MM.1S (cell line): Measurements from ENCODE around the gene CLDN11.

ENCODE experiments used
- DNase-seq: peaks from one replicate; pipeline ENCODE4 v3.0.0-alpha.2; 2015
- H2AFZ ChIP-seq: fragments of 300-600 bp; sonication (generic); 2 replicates; pipeline ENCODE4 v1.6.0; 2016; ENCODE audit warnings: antibody characterized with exemption, low read length
- H3F3A ChIP-seq: fragments of 300-600 bp; sonication (generic); 2 replicates; pipeline ENCODE4 v1.6.1; 2016; ENCODE audit warnings: mild to moderate bottlenecking, antibody characterized with exemption, low read length, moderate library complexity, mixed read lengths; ENCODE audit not compliant: insufficient read depth
- H3K27ac ChIP-seq: fragments of 300-600 bp; sonication (generic); 2 replicates; pipeline ENCODE4 v1.5.1; 2016; ENCODE audit warnings: mild to moderate bottlenecking, low read length
- H3K27me3 ChIP-seq: fragments of 300-600 bp; sonication (generic); replicated peaks from 2 replicates; pipeline ENCODE4 v1.6.0; 2016; ENCODE audit warnings: low read length; ENCODE audit not compliant: insufficient read depth
- H3K36me3 ChIP-seq: fragments of 300-600 bp; sonication (generic); replicated peaks from 2 replicates; pipeline ENCODE4 v1.6.1; 2016; ENCODE audit warnings: mild to moderate bottlenecking, low read length, mixed read lengths; ENCODE audit not compliant: insufficient read depth
- H3K4me1 ChIP-seq: fragments of 300-600 bp; sonication (generic); 2 replicates; pipeline ENCODE4 v1.6.1; 2016; ENCODE audit warnings: low read length, mixed read lengths
- H3K4me2 ChIP-seq: fragments of 300-600 bp; sonication (generic); 2 replicates; pipeline ENCODE4 v1.6.0; 2016; ENCODE audit warnings: low read depth, low read length
- H3K4me3 ChIP-seq: fragments of 300-600 bp; sonication (generic); 2 replicates; pipeline ENCODE4 v1.5.1; 2016; ENCODE audit warnings: low read length, mixed read lengths
- H3K79me2 ChIP-seq: fragments of 300-600 bp; sonication (generic); 2 replicates; pipeline ENCODE4 v1.6.1; 2016; ENCODE audit warnings: mixed run types, low read length, mixed read lengths
- H3K9ac ChIP-seq: fragments of 300-600 bp; sonication (generic); 2 replicates; pipeline ENCODE4 v1.6.1; 2016; ENCODE audit warnings: low read length, mixed read lengths
- H3K9me2 ChIP-seq: fragments of 300-600 bp; sonication (generic); replicated peaks from 2 replicates; pipeline ENCODE4 v1.6.1; 2016; ENCODE audit warnings: mild to moderate bottlenecking, low read length, mixed read lengths; ENCODE audit not compliant: insufficient read depth
- H3K9me3 ChIP-seq: fragments of 300-600 bp; sonication (generic); replicated peaks from 2 replicates; pipeline ENCODE4 v1.6.1; 2016; ENCODE audit warnings: mild to moderate bottlenecking, low read length, mixed read lengths; ENCODE audit not compliant: insufficient read depth
- H4K20me1 ChIP-seq: fragments of 300-600 bp; sonication (generic); 2 replicates; pipeline ENCODE4 v1.6.1; 2016; ENCODE audit warnings: mild to moderate bottlenecking, low read length, moderate library complexity, mixed read lengths; ENCODE audit not compliant: insufficient read depth
- EZH2 ChIP-seq: fragments of 300-600 bp; sonication (generic); optimal IDR thresholded peaks from 2 replicates; pipeline ENCODE3; 2017; ENCODE audit warnings: low read depth, mild to moderate bottlenecking, antibody characterized with exemption, low read length, mixed read lengths
- EZH2phosphoT487 ChIP-seq: fragments of 300-600 bp; sonication (generic); IDR thresholded peaks from 2 replicates; pipeline ENCODE4 v1.6.1; 2018; ENCODE audit warnings: antibody characterized with exemption, low read length
- TF ChIP-seq, protein P1 (sequence below): fragments of 300-600 bp; sonication (generic); IDR thresholded peaks from 2 replicates; pipeline ENCODE4 v1.5.1; 2016; ENCODE audit warnings: antibody characterized with exemption, low read length, mixed read lengths

CLDN11 gene

DNA sequence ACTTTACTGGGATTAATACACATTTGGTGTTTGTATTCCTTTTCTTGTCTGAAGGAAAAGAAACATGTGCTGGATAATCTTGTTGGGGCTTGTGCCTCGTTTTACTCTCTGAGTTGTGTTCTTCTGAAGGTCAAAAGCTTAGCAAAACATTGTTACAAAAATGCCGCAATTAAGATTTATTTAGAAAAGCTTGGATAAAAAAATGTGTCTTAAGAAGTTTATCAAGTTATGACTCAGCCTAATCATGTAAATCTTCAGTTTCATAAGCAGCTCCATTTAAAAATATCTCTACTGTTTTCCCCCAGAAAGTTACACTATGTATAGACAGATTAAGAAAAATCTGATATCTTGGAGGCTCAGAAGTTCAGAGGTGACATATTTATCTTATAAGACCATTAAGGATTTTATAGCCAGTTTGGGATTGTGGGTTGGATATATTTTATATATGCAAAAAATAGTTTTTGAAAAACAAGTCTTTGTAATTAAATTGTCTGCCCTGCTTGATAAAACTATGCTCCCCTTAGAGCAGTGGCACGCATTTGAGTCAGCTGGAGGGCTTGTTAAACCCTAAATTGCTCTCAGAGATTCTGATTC, 56.5 kb downstream of the CLDN11 start:
- Histone ChIP-seq H3K4me1 (no peaks in the 10 kb centered on the region), H2AFZ (no peak overlapping the region), H3K79me2 (no peaks in the 10 kb centered on the region), H3K4me2 (no peak overlapping the region), H3K9me3 (no peaks in the 10 kb centered on the region), H3K9me2 (no peaks in the 10 kb centered on the region), H3F3A (no peaks in the 10 kb centered on the region), H3K27ac (no peak overlapping the region), H3K27me3 (no peaks in the 10 kb centered on the region), H3K9ac (no peak overlapping the region), H3K36me3 (no peaks in the 10 kb centered on the region), H4K20me1 (no peaks in the 10 kb centered on the region), H3K4me3 (no peak overlapping the region)
- DNase-seq, result no peak
- TF ChIP-seq, protein P1, sequence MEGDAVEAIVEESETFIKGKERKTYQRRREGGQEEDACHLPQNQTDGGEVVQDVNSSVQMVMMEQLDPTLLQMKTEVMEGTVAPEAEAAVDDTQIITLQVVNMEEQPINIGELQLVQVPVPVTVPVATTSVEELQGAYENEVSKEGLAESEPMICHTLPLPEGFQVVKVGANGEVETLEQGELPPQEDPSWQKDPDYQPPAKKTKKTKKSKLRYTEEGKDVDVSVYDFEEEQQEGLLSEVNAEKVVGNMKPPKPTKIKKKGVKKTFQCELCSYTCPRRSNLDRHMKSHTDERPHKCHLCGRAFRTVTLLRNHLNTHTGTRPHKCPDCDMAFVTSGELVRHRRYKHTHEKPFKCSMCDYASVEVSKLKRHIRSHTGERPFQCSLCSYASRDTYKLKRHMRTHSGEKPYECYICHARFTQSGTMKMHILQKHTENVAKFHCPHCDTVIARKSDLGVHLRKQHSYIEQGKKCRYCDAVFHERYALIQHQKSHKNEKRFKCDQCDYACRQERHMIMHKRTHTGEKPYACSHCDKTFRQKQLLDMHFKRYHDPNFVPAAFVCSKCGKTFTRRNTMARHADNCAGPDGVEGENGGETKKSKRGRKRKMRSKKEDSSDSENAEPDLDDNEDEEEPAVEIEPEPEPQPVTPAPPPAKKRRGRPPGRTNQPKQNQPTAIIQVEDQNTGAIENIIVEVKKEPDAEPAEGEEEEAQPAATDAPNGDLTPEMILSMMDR, result no peak
- TF ChIP-seq EZH2phosphoT487, result no peak

GRCh38 chr3:170476291-170476690, 57.6 kb downstream of the CLDN11 start:
- Histone ChIP-seq H2AFZ (no peak overlapping the region), H3K27ac (no peak overlapping the region), H3K9me3 (no peaks in the 10 kb centered on the region), H4K20me1 (no peaks in the 10 kb centered on the region), H3K4me1 (no peaks in the 10 kb centered on the region), H3K4me2 (no peak overlapping the region), H3K9me2 (no peaks in the 10 kb centered on the region), H3K27me3 (no peaks in the 10 kb centered on the region), H3F3A (no peaks in the 10 kb centered on the region), H3K79me2 (no peaks in the 10 kb centered on the region), H3K9ac (no peak overlapping the region), H3K36me3 (no peaks in the 10 kb centered on the region), H3K4me3 (no peak overlapping the region)
- no peak for DNase-seq
- TF ChIP-seq, protein P1, result no peak
- TF ChIP-seq EZH2phosphoT487 (no peak), EZH2 (no peak)

DNA sequence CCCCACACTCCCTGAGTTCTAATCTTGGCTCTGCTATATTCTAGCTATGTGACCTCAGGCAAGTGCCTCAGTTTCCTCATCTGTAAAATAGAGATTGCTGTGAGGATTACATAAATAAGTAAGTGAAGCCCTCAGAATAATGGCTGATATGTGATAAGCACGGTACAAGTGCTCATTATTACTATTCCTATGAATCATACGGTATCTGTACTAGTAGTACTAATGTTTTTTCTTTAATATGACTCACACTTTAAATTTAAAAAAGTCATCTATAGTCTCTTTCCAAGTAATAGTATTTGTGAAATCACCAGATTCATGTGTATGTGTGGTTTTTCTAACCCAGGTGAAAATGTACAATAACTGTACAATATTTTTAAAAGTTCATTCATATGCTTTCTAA, 58.7 kb downstream of the CLDN11 start:
- H3K9me2 ChIP-seq, result no peaks in the 10 kb centered on the region
- DNase-seq, result no peak
- no peak overlapping the region for H3K9ac ChIP-seq
- H3K27me3 ChIP-seq, result no peaks in the 10 kb centered on the region
- no peaks in the 10 kb centered on the region for H3K79me2 ChIP-seq
- H3K27ac ChIP-seq, result no peak overlapping the region
- TF ChIP-seq, protein P1, result no peak
- TF ChIP-seq EZH2phosphoT487, result no peak
- no peak for TF ChIP-seq EZH2
- H2AFZ ChIP-seq, result no peak overlapping the region
- H3K36me3 ChIP-seq, result no peaks in the 10 kb centered on the region
- H4K20me1 ChIP-seq, result no peaks in the 10 kb centered on the region
- H3F3A ChIP-seq, result no peaks in the 10 kb centered on the region
- H3K4me3 ChIP-seq, result no peak overlapping the region
- H3K9me3 ChIP-seq, result no peaks in the 10 kb centered on the region
- H3K4me2 ChIP-seq, result no peak overlapping the region
- no peaks in the 10 kb centered on the region for H3K4me1 ChIP-seq
